H1 (cell line): ENCODE results near the gene CRISPLD2. TPM values are rescaled to one million over a fixed set of nuclear protein-coding genes. Genes with fewer than 3 reads are reported as not detected.

ENCODE experiments used
- CTCF ChIA-PET: fragments of 300-600 bp; sonication (Branson Sonifier 250); formaldehyde crosslinking; loops from one replicate; lab custom pipeline; 2021; ENCODE audit not compliant: partially characterized antibody; lab: Charles Lee
- POLR2A ChIA-PET: fragments of 300-600 bp; sonication (Branson Sonifier 250); formaldehyde crosslinking; loops from one replicate; lab custom pipeline; 2021; ENCODE audit warnings: inconsistent platforms; ENCODE audit not compliant: partially characterized antibody; lab: Charles Lee
- DNase-seq, 2 experiments: peaks; one replicate each; pipeline versions ENCODE4 v3.0.0 to v3.0.0-alpha.2; 2010 to 2022; ENCODE audit warnings: low spot score in 2 of 2, low read depth in 1 of 2, mixed read lengths in 1 of 2
- FAIRE-seq: peaks from 2 replicates; lab custom pipeline; 2011; peaks lifted over from hg19 to GRCh38; lab: Jason Lieb, UNC
- H2AFZ ChIP-seq: 2 replicates; pipeline ENCODE4 v1.8.1; 2012; ENCODE audit warnings: low read length, inconsistent platforms
- H2AK5ac ChIP-seq: 2 replicates; pipeline ENCODE4 v1.6.1; 2013; ENCODE audit warnings: low read depth, low read length
- H2BK120ac ChIP-seq: replicated peaks from 2 replicates; pipeline ENCODE3; 2013; ENCODE audit warnings: low read depth, low read length, inconsistent platforms
- H2BK12ac ChIP-seq: 2 replicates; pipeline ENCODE4 v1.6.1; 2013; ENCODE audit warnings: low read depth, low read length
- H2BK15ac ChIP-seq: 2 replicates; pipeline ENCODE4 v1.6.1; 2013; ENCODE audit warnings: low read length
- H2BK20ac ChIP-seq: 2 replicates; pipeline ENCODE4 v1.6.1; 2013; ENCODE audit warnings: low read length
- H2BK5ac ChIP-seq: 2 replicates; pipeline ENCODE4 v1.6.1; 2013; ENCODE audit warnings: low read depth, low read length
- H3K14ac ChIP-seq: 2 replicates; pipeline ENCODE4 v1.6.1; 2013; ENCODE audit warnings: inconsistent platforms; ENCODE audit not compliant: insufficient read length
- H3K18ac ChIP-seq: 2 replicates; pipeline ENCODE4 v1.6.1; 2013; ENCODE audit warnings: low read length; ENCODE audit errors: extremely low read depth
- H3K23ac ChIP-seq: 2 replicates; pipeline ENCODE4 v1.6.1; 2013; ENCODE audit warnings: inconsistent platforms; ENCODE audit not compliant: insufficient read length
- H3K23me2 ChIP-seq: 2 replicates; pipeline ENCODE4 v1.6.1; 2013; ENCODE audit warnings: low read depth, low read length
- H3K27ac ChIP-seq: 2 replicates; pipeline ENCODE4 v1.6.1; 2011; ENCODE audit warnings: low read depth, low read length, inconsistent platforms
- H3K27me3 ChIP-seq, 4 experiments: replicated peaks in 1 of 4; 1 replicate in 1 of 4; 2 replicates in 3 of 4; pipeline versions ENCODE4 v1.6.1 to v1.8.1; 2011 to 2013; ENCODE audit warnings: low read length in 3 of 4, mild to moderate bottlenecking in 3 of 4, inconsistent platforms in 2 of 4, mixed read lengths in 2 of 4, moderate library complexity in 1 of 4; ENCODE audit not compliant: control insufficient read depth in 3 of 4, insufficient read depth in 3 of 4; ENCODE audit errors: extremely low read depth in 1 of 4
- H3K36me3 ChIP-seq, 4 experiments: 2 replicates each; pipeline versions ENCODE4 v1.6.1 to v1.8.1; 2011 to 2013; ENCODE audit warnings: mild to moderate bottlenecking in 4 of 4, low read length in 3 of 4, moderate library complexity in 2 of 4, control low read depth in 1 of 4, inconsistent platforms in 1 of 4; ENCODE audit not compliant: insufficient read depth in 4 of 4, control insufficient read depth in 2 of 4
- H3K4ac ChIP-seq: replicated peaks from 2 replicates; pipeline ENCODE3; 2013; ENCODE audit warnings: low read length, low read depth, mixed read lengths, inconsistent platforms; ENCODE audit not compliant: insufficient read length
- H3K4me1 ChIP-seq, 4 experiments: replicated peaks in 1 of 4; 1 replicate in 1 of 4; 2 replicates in 3 of 4; pipeline versions ENCODE4 v1.6.1 to v1.8.1; 2011 to 2013; ENCODE audit warnings: low read length in 3 of 4, inconsistent platforms in 2 of 4, mixed read lengths in 1 of 4; ENCODE audit not compliant: insufficient read depth in 4 of 4, control insufficient read depth in 3 of 4
- H3K4me2 ChIP-seq, 2 experiments: 2 replicates each; pipeline versions ENCODE4 v1.6.1 to v1.8.1; 2011 to 2013; ENCODE audit warnings: low read depth in 2 of 2, low read length in 2 of 2, control low read depth in 1 of 2, inconsistent platforms in 1 of 2, mild to moderate bottlenecking in 1 of 2; ENCODE audit not compliant: insufficient read depth in 1 of 2
- H3K4me3 ChIP-seq, 4 experiments: fragments of 200-600, 300-600 bp in 1 of 4; sonication (generic), shearing (Covaris generic), sonication (Bioruptor Twin) in 1 of 4; 2 replicates each; pipeline versions ENCODE4 v1.5.1 to v1.8.1; 2011 to 2016; ENCODE audit warnings: low read length in 4 of 4, low read depth in 3 of 4, control low read depth in 2 of 4, inconsistent platforms in 2 of 4, mild to moderate bottlenecking in 2 of 4, mixed read lengths in 1 of 4, moderate library complexity in 1 of 4; ENCODE audit not compliant: insufficient read depth in 2 of 4; ENCODE audit errors: extremely low read depth in 1 of 4
- H3K56ac ChIP-seq: replicated peaks from 2 replicates; pipeline ENCODE3; 2013; ENCODE audit warnings: low read depth, mild to moderate bottlenecking, mixed read lengths, low read length, inconsistent platforms; ENCODE audit not compliant: insufficient read length
- H3K79me1 ChIP-seq: 2 replicates; pipeline ENCODE4 v1.6.1; 2013; ENCODE audit warnings: low read depth, low read length, control low read depth
- H3K79me2 ChIP-seq, 2 experiments: 2 replicates each; pipeline versions ENCODE4 v1.6.1 to v1.8.1; 2012 to 2013; ENCODE audit warnings: low read length in 2 of 2, mild to moderate bottlenecking in 2 of 2, inconsistent platforms in 1 of 2; ENCODE audit not compliant: insufficient read depth in 2 of 2, control insufficient read depth in 1 of 2
- H3K9ac ChIP-seq, 4 experiments: replicated peaks in 1 of 4; 1 replicate in 1 of 4; 2 replicates in 3 of 4; pipeline versions ENCODE4 v1.6.1 to v1.8.1; 2011 to 2013; ENCODE audit warnings: low read depth in 3 of 4, low read length in 3 of 4, control low read depth in 2 of 4, mild to moderate bottlenecking in 2 of 4, moderate library complexity in 2 of 4, inconsistent platforms in 1 of 4; ENCODE audit errors: extremely low read depth in 1 of 4
- H3K9me3 ChIP-seq, 2 experiments: 2 replicates each; pipeline versions ENCODE4 v1.6.1 to v1.8.1; 2012 to 2013; ENCODE audit warnings: mild to moderate bottlenecking in 2 of 2, moderate library complexity in 2 of 2, control low read depth in 1 of 2, inconsistent platforms in 1 of 2, low read depth in 1 of 2, low read length in 1 of 2, mixed read lengths in 1 of 2; ENCODE audit not compliant: insufficient read depth in 2 of 2
- H4K20me1 ChIP-seq, 2 experiments: replicated peaks in 1 of 2; 2 replicates each; pipeline versions ENCODE3 to v1.8.1; 2011 to 2013; ENCODE audit warnings: inconsistent platforms in 2 of 2, low read length in 2 of 2, mild to moderate bottlenecking in 1 of 2; ENCODE audit not compliant: insufficient read depth in 2 of 2, control insufficient read depth in 1 of 2
- H4K5ac ChIP-seq: 2 replicates; pipeline ENCODE4 v1.6.1; 2013; ENCODE audit warnings: low read length, low read depth, mixed read lengths, inconsistent platforms; ENCODE audit not compliant: insufficient read length
- H4K8ac ChIP-seq: 2 replicates; pipeline ENCODE4 v1.8.0; 2013; ENCODE audit warnings: mild to moderate bottlenecking, moderate library complexity, low read length, inconsistent platforms; ENCODE audit not compliant: insufficient read depth; ENCODE audit errors: extremely low read depth
- H4K91ac ChIP-seq: replicated peaks from 2 replicates; pipeline ENCODE3; 2013; ENCODE audit warnings: low read length, mixed read lengths, inconsistent platforms; ENCODE audit not compliant: insufficient read length
- BRCA1 ChIP-seq: IDR thresholded peaks from 2 replicates; pipeline ENCODE4 v1.6.1; 2012; ENCODE audit warnings: low read depth, low read length, improper control_type of control experiment
- USF2 ChIP-seq: IDR thresholded peaks from 2 replicates; pipeline ENCODE4 v1.6.1; 2011; ENCODE audit warnings: low read length, improper control_type of control experiment
- WGBS, 2 experiments: shearing (Covaris generic) in 1 of 2; methylation state at CpG; one replicate each; pipeline versions ENCODE4 v1.1.6 to v1.1.7; 2013 to 2015; ENCODE audit warnings: low lambda C conversion rate in 2 of 2, mixed read lengths in 2 of 2, inconsistent platforms in 1 of 2, low coverage in 1 of 2, missing lambda C conversion rate in 1 of 2; ENCODE audit not compliant: insufficient replicate concordance in 2 of 2, insufficient coverage in 1 of 2, insufficient read length in 1 of 2; ENCODE audit errors: extremely low coverage in 1 of 2, missing lambda C conversion rate in 1 of 2; 5-methylcytosine and 5-hydroxymethylcytosine counted together
- polyA plus RNA-seq, 7 experiments: library from polyadenylated mRNA; depleted of rRNA in 3 of 7; stranded (reverse) in 5 of 7; unstranded in 2 of 7; fragments of >200 nt in 5 of 7; fragments of 200-250 nt in 2 of 7; gene quantifications; 1 replicate in 5 of 7; 2 replicates in 1 of 7; 4 replicates in 1 of 7; pipeline versions ENCODE4 v1.2.1 to v1.2.3, GENCODE V29; 2011 to 2013; ENCODE audit warnings: missing spikeins in 2 of 7, mixed read lengths in 2 of 7
- total RNA-seq: library from RNA; stranded (reverse); fragmentation: NEBNext Ultra II Directional; extraction: Animal tissue kit (Norgen Biotek cat#: 25700); gene quantifications from 2 replicates; pipeline ENCODE4 v1.2.1, GENCODE V29; 2021

The CRISPLD2 gene
- total and polyA plus RNA-seq, 2 of the 8 experiments (the other 6 are each of a cell fraction or from before 2014, with no cell fraction given), result 2.7 to 5.1 TPM

GRCh38 chr16:84957792-84958191 lies 138.0 kb downstream of the CRISPLD2 start:
- Histone ChIP-seq H3K23ac (no peak overlapping the region), H3K14ac (no peak overlapping the region), H2BK5ac (no peak overlapping the region), H3K4me3 (no peak overlapping the region), H2BK20ac (no peak overlapping the region), H3K79me2 (no peaks in the 10 kb centered on the region), H2AFZ (no peak overlapping the region), H3K4ac (no peak overlapping the region), H3K9me3 (no peaks in the 10 kb centered on the region), H2BK120ac (no peak overlapping the region), H4K91ac (no peak overlapping the region), H3K4me2 (no peak overlapping the region), H2BK15ac (no peak overlapping the region), H4K5ac (no peak overlapping the region), H3K18ac (no peak overlapping the region), H3K27me3 (no peaks in the 10 kb centered on the region), H4K20me1 (peaks cover 0 to 2% of the 10 kb centered on the region in 2 experiments), H3K4me1 (no peaks in the 10 kb centered on the region), H2AK5ac (no peak overlapping the region), H3K79me1 (no peaks in the 10 kb centered on the region), H4K8ac (no peak overlapping the region), H3K36me3 (no peaks in the 10 kb centered on the region), H3K23me2 (no peaks in the 10 kb centered on the region), H3K56ac (no peak overlapping the region), H3K9ac (no peak overlapping the region), H2BK12ac (no peak overlapping the region), H3K27ac (no peak overlapping the region)
- no peak for FAIRE-seq
- TF ChIP-seq USF2 (peak; percentile 39; the same call in 1 of the 2 replicates), BRCA1 (no peak)
- ChIA-PET POLR2A (no interaction called here), CTCF (interaction anchor here (0.6 to 1.3 kb wide), 6 partner anchors 11 to 219 kb away, joined by 3 to 4 read pairs (median 4); no protein-coding TSS in a partner anchor)
- no peak for DNase-seq
- WGBS, 2 experiments, result 100% methylated on average over 1 of the region's 1 CpG; no CpG with 5 or more reads in 1 of the 2 experiments

Other genes with a start within 250 kb of the CRISPLD2 start
- 183 TPM in 2 replicates for gene COTL1, start 201.9 kb upstream of the CRISPLD2 start, total RNA-seq
- 59.2 and 89.0 TPM in 2 replicates for gene COTL1, start 201.9 kb upstream of the CRISPLD2 start, polyA plus RNA-seq (2011; rRNA removed)
- gene KLHL36, start 171.5 kb upstream of the CRISPLD2 start, total RNA-seq, result 33.6 and 35.3 TPM in 2 replicates
- gene KLHL36, start 171.5 kb upstream of the CRISPLD2 start, polyA plus RNA-seq (2011; rRNA removed), result 22.9 and 33.7 TPM in 2 replicates
- gene USP10, start 120.0 kb upstream of the CRISPLD2 start, total RNA-seq, result 186 and 195 TPM in 2 replicates
- 171 and 224 TPM in 2 replicates for gene USP10, start 120.0 kb upstream of the CRISPLD2 start, polyA plus RNA-seq (2011; rRNA removed)
- 40.5 and 43.5 TPM in 2 replicates for gene ZDHHC7, start 191.6 kb downstream of the CRISPLD2 start, total RNA-seq
- gene ZDHHC7, start 191.6 kb downstream of the CRISPLD2 start, polyA plus RNA-seq (2011; rRNA removed), result 56.3 and 125 TPM in 2 replicates
- gene KIAA0513, start 207.8 kb downstream of the CRISPLD2 start, total RNA-seq, result 5.8 and 6.1 TPM in 2 replicates
- gene KIAA0513, start 207.8 kb downstream of the CRISPLD2 start, polyA plus RNA-seq (2011; rRNA removed), result 2.1 and 3.6 TPM in 2 replicates